Stomach (tissue), 9 donors: Measurements from ENCODE around the gene NDUFB2. TPM values are rescaled to one million over a fixed set of nuclear protein-coding genes. Genes with fewer than 3 reads are reported as not detected.

Experiments used
- DNase-seq, 2 donors: peaks; one replicate each; pipeline versions ENCODE4 v3.0.0 to v3.0.0-alpha.2; 2013 to 2019
- H3K27ac ChIP-seq, 5 donors: fragments of 200-600 bp in 4 of 5; sonication (generic) in 4 of 5; one replicate each; pipeline ENCODE4 v1.5.1; 2013 to 2019; ENCODE audit warnings: mild to moderate bottlenecking in 1 of 5, moderate library complexity in 1 of 5
- H3K27me3 ChIP-seq, 3 donors: fragments of 200-600 bp; sonication (generic); one replicate each; pipeline ENCODE4 v1.5.1; 2017 to 2019; ENCODE audit warnings: mixed run types in 1 of 3
- H3K36me3 ChIP-seq, 4 donors: fragments of 200-600 bp; sonication (generic); 1 replicate in 3 of 4; 2 replicates in 1 of 4; pipeline ENCODE4 v1.5.1; 2016 to 2019
- H3K4me1 ChIP-seq, 4 donors: fragments of 200-600 bp; sonication (generic); one replicate each; pipeline ENCODE4 v1.5.1; 2016 to 2019
- H3K4me3 ChIP-seq, 4 donors: fragments of 200-600 bp; sonication (generic) in 3 of 4; one replicate each; pipeline ENCODE4 v1.5.1; 2016 to 2019; ENCODE audit warnings: mild to moderate bottlenecking in 1 of 4
- H3K9me3 ChIP-seq, 4 donors: fragments of 200-600 bp; sonication (generic); one replicate each; pipeline ENCODE4 v1.5.1; 2016 to 2019
- CTCF ChIP-seq, 7 experiments: fragments of 450-650 bp in 4 of 7; fragments of 200-600 bp in 3 of 7; sonication (generic) in 3 of 7; IDR thresholded peaks; one replicate each; pipeline ENCODE4 v1.5.1; 2016 to 2019; ENCODE audit warnings: antibody characterized with exemption in 7 of 7, control low read depth in 2 of 7, mild to moderate bottlenecking in 1 of 7
- EP300 ChIP-seq: sonication (generic); formaldehyde crosslinking; IDR thresholded peaks from one replicate; pipeline ENCODE4 v1.6.1; 2017; ENCODE audit warnings: antibody characterized with exemption
- POLR2A ChIP-seq, 4 donors: fragments of 450-650 bp; IDR thresholded peaks; one replicate each; pipeline ENCODE4 v1.6.1; 2016; ENCODE audit warnings: antibody characterized with exemption in 4 of 4, control low read depth in 2 of 4, mild to moderate bottlenecking in 1 of 4, moderate library complexity in 1 of 4
- POLR2AphosphoS5 ChIP-seq, 3 donors: sonication (generic); formaldehyde crosslinking; IDR thresholded peaks; one replicate each; pipeline ENCODE4 v1.6.1; 2016; ENCODE audit warnings: antibody characterized with exemption in 3 of 3
- WGBS, 5 donors: extraction: QIAGEN DNeasy Blood & Tissue Kit in 3 of 5; methylation state at CpG; one replicate each; pipeline versions ENCODE4 v1.1.5 to v1.1.7; 2013 to 2018; 5-methylcytosine and 5-hydroxymethylcytosine counted together
- intact Hi-C: fragments of 100-400 bp; cut with DNase I; formaldehyde crosslinking; loops from one replicate; pipeline ENCODE4 v1.15.1; 2023; ENCODE audit warnings: low total_unique reads
- polyA plus RNA-seq, 3 donors: library from polyadenylated mRNA; stranded (reverse); fragments of 200-250 nt; gene quantifications; one replicate each; pipeline ENCODE4 v1.2.3, GENCODE V29; 2013
- total RNA-seq, 5 donors: library from RNA; depleted of rRNA; stranded (reverse); fragments of >200 nt; gene quantifications; one replicate each; pipeline versions ENCODE4 v1.1.0 to v1.2.3, GENCODE V29; 2014 to 2016
- donor health status: healthy with polysubstance abuse.
- donor health status: Bipolar disorder and iron deficiency.
- donor health status: healthy.

Gene NDUFB2
- total and polyA plus RNA-seq, 8 donors: 25.2 to 608 (median 96.6) TPM

DNA sequence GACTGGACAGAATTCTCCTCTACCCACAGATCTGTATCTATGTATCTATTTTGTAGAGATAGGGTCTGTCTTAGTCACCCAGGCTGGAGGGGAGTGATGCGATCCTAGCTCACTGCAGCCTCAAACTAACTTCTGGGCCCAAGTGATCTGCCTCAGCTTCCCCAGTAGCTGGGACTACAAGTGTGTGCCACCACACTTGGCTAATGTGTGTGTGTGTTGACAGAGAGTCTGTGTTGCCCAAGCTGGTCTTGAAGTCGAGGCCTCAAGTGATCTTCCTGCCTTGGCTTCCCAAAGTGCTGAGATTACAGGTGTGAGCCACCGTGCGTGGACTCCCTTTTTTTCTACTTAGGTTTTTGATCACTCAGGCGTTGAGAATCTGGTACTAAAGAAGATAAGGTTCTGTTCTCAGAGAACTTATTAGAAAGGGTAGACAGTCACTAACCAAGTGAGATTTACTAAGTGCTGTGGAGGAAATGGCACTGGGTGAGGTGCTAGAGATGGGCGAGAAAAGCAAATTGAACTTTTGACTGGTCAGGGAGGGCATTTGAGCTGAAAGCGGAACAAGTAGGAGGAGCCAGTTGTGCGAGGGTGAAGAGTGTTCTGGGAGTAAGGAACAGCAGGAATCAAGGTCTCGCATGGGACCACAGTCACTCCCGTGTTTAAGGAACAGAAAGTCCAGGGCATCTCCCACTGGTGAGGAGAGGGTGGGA is 18.0 kb downstream of the NDUFB2 start:
- intact Hi-C loops: no loop called here
- Histone ChIP-seq H3K36me3 (peaks cover 0 to 13% (median 6%) of the 10 kb centered on the region in 4 donors), H3K9me3 (no peaks in the 10 kb centered on the region), H3K4me3 (no peak overlapping the region), H3K4me1 (no peaks in the 10 kb centered on the region), H3K27ac (no peak overlapping the region), H3K27me3 (no peaks in the 10 kb centered on the region)
- TF ChIP-seq CTCF (IDR thresholded peaks at IDR 0.05): no peak
- TF ChIP-seq EP300: no peak
- TF ChIP-seq POLR2AphosphoS5 (IDR thresholded peaks at IDR 0.05): no peak
- TF ChIP-seq POLR2A (IDR thresholded peaks at IDR 0.05): no peak
- no peak for DNase-seq
- 90 to 94% (median 93%) methylated on average over 10 of the region's 10 CpGs for WGBS, 5 donors

DNA sequence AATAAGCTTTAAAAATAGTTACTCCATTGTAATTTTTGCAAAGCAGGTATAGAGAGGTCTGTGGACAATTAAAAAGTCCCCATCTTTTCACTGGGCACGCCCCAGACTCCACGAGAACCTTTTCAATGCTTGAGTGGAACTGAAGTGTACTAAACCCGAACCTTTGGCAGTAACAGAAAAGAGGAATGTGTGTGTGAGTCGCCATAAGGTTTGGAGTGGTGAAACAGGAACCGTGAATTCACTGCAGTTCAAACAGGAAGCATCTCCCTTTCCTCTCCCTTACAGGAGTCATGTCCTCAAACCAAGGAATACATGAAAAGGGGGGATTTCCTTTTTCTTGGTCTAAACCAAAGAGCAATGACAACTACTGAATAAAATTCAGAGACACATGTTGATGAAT is 23.2 kb downstream of the NDUFB2 start:
- DNase-seq: no peak
- 68 to 81% (median 77%) methylated on average over 5 of the region's 5 CpGs for WGBS, 5 donors
- Histone ChIP-seq H3K36me3 (peaks cover 0 to 11% (median 5%) of the 10 kb centered on the region in 4 donors), H3K27ac (no peak overlapping the region), H3K4me3 (no peak overlapping the region), H3K27me3 (no peaks in the 10 kb centered on the region), H3K9me3 (no peaks in the 10 kb centered on the region), H3K4me1 (no peaks in the 10 kb centered on the region)
- TF ChIP-seq CTCF (IDR thresholded peaks at IDR 0.05) (no peak), EP300 (no peak), POLR2A (IDR thresholded peaks at IDR 0.05) (no peak), POLR2AphosphoS5 (IDR thresholded peaks at IDR 0.05) (no peak)
- intact Hi-C loops: no loop called here

DNA sequence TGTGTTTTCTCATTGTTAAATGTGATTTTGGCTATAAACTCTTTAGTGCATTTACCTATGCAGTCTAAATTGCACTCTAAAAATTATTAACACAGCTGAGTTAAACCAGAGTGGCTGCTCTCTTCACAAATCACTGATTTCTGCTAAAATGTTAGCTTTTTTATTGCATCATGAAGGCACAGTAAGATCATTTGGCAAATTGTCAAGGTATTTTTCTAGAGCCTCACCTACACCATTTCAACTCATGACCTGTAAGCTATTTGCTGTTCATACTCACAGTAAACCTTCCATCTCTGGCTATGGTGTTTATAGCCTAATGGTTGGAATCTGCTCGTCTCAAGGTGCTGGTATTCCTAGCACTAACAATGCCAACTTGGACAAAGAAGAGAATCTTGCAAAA is 25.7 kb downstream of the NDUFB2 start:
- TF ChIP-seq POLR2A (IDR thresholded peaks at IDR 0.05): no peak
- H3K27me3 ChIP-seq: no peaks in the 10 kb centered on the region
- no peaks in the 10 kb centered on the region for H3K4me1 ChIP-seq
- DNase-seq: no peak
- H3K27ac ChIP-seq: no peak overlapping the region
- 88 to 100% (median 90%) methylated on average over 1 of the region's 1 CpG for WGBS, 5 donors
- H3K9me3 ChIP-seq: no peaks in the 10 kb centered on the region
- intact Hi-C loops: no loop called here
- H3K4me3 ChIP-seq: no peak overlapping the region
- H3K36me3 ChIP-seq: peaks cover 0 to 19% (median 12%) of the 10 kb centered on the region in 4 donors

DNA sequence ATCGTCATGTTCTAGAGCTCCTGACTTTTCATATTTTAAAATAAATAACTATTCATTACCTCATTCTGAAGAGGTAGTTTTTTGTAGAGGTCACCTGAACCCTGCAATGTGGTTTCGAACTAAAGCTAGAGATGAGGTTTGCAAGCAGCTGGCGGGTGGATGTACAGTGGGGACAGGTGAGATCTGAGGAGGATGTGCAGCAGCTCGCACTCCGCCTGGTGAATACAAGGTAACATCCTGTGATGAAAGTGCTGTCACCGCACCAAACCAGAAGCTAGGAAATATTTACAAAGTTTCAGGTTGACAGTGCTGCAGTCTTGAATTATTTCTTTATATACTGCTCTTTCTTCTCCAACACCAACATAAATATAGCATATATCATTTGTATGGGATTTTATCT is 26.5 kb downstream of the NDUFB2 start:
- no peak overlapping the region for H3K27ac ChIP-seq
- H3K36me3 ChIP-seq: peaks cover 0 to 19% (median 12%) of the 10 kb centered on the region in 4 donors
- no peak for TF ChIP-seq POLR2A (IDR thresholded peaks at IDR 0.05)
- no peaks in the 10 kb centered on the region for H3K4me1 ChIP-seq
- peak in 1 of 2 donors; percentile 35 for DNase-seq
- no peak overlapping the region for H3K4me3 ChIP-seq
- H3K27me3 ChIP-seq: no peaks in the 10 kb centered on the region
- WGBS, 5 donors: 87 to 94% (median 92%) methylated on average over 6 of the region's 6 CpGs
- no peaks in the 10 kb centered on the region for H3K9me3 ChIP-seq
- intact Hi-C loops: no loop called here

GRCh38 chr7:140723574-140723973 is 27.1 kb downstream of the NDUFB2 start:
- no peaks in the 10 kb centered on the region for H3K9me3 ChIP-seq
- H3K27ac ChIP-seq: no peak overlapping the region
- intact Hi-C loops: no loop called here
- no peaks in the 10 kb centered on the region for H3K27me3 ChIP-seq
- peaks cover 0 to 19% (median 12%) of the 10 kb centered on the region in 4 donors for H3K36me3 ChIP-seq
- H3K4me3 ChIP-seq: no peak overlapping the region
- no peak for DNase-seq
- WGBS, 5 donors: 86 to 93% (median 90%) methylated on average over 3 of the region's 3 CpGs
- no peak for TF ChIP-seq CTCF (IDR thresholded peaks at IDR 0.05)
- H3K4me1 ChIP-seq: no peaks in the 10 kb centered on the region
